Raji (cell line): ENCODE data around the gene MACROD2.

Experiments
- POLR2A ChIP-seq: IDR thresholded peaks from 2 replicates; pipeline ENCODE4 v1.6.1; 2011; ENCODE audit warnings: low read depth, low read length, control low read depth; ENCODE audit not compliant: insufficient read depth

Gene MACROD2

GRCh38 chr20:14521436-14521835 is 526.1 kb downstream of the MACROD2 start:
- TF ChIP-seq POLR2A: no peak

GRCh38 chr20:14522595-14522994 is 527.3 kb downstream of the MACROD2 start:
- TF ChIP-seq POLR2A: no peak

GRCh38 chr20:14523090-14523489 is 527.8 kb downstream of the MACROD2 start:
- TF ChIP-seq POLR2A: no peak

- no peak for TF ChIP-seq POLR2A
Measured at GRCh38 chr20:14525426-14525825, 530.1 kb downstream of the MACROD2 start.

- TF ChIP-seq POLR2A: no peak
Measured at GRCh38 chr20:14526891-14527290, 531.6 kb downstream of the MACROD2 start.

GRCh38 chr20:14531786-14532185 is 536.5 kb downstream of the MACROD2 start:
- TF ChIP-seq POLR2A: no peak

- no peak for TF ChIP-seq POLR2A
Measured at GRCh38 chr20:14536738-14537137, 541.4 kb downstream of the MACROD2 start.

GRCh38 chr20:14538433-14538832 is 543.1 kb downstream of the MACROD2 start:
- no peak for TF ChIP-seq POLR2A

- no peak for TF ChIP-seq POLR2A
Measured at GRCh38 chr20:14543040-14543439, 547.7 kb downstream of the MACROD2 start.

GRCh38 chr20:14544688-14545087 is 549.4 kb downstream of the MACROD2 start:
- TF ChIP-seq POLR2A: no peak

- no peak for TF ChIP-seq POLR2A
Measured at GRCh38 chr20:14550655-14551054, 555.3 kb downstream of the MACROD2 start.

- TF ChIP-seq POLR2A: no peak
Measured at GRCh38 chr20:14553774-14554534, 558.6 kb downstream of the MACROD2 start.

GRCh38 chr20:14555676-14556075 is 560.4 kb downstream of the MACROD2 start:
- no peak for TF ChIP-seq POLR2A

- TF ChIP-seq POLR2A: no peak
Measured at GRCh38 chr20:14556206-14556605, 560.9 kb downstream of the MACROD2 start.

- no peak for TF ChIP-seq POLR2A
Measured at GRCh38 chr20:14559612-14560011, 564.3 kb downstream of the MACROD2 start.

- TF ChIP-seq POLR2A: no peak
Measured at GRCh38 chr20:14561741-14562221, 566.5 kb downstream of the MACROD2 start.

- no peak for TF ChIP-seq POLR2A
Measured at GRCh38 chr20:14562981-14563380, 567.7 kb downstream of the MACROD2 start.

- TF ChIP-seq POLR2A: no peak
Measured at GRCh38 chr20:14566505-14566904, 571.2 kb downstream of the MACROD2 start.

- TF ChIP-seq POLR2A: no peak
Measured at GRCh38 chr20:14568225-14568624, 572.9 kb downstream of the MACROD2 start.
